DMS53 treated with DMSO at 0.1 percent for 48 hours (cell line): ENCODE data around the gene DAPK2.

ENCODE experiments used
- DNase-seq: peaks from one replicate; lab custom pipeline; 2025; ENCODE audit not compliant: unreplicated experiment; lab: John Stamatoyannopoulos, UW

Gene DAPK2

GRCh38 chr15:63876085-63876662 is 170.1 kb downstream of the DAPK2 start:
- no peak for DNase-seq

GRCh38 chr15:63874616-63875015 is 171.7 kb downstream of the DAPK2 start:
- DNase-seq: no peak

GRCh38 chr15:63872759-63873510 is 173.3 kb downstream of the DAPK2 start:
- no peak for DNase-seq

GRCh38 chr15:63870487-63871209 is 175.6 kb downstream of the DAPK2 start:
- no peak for DNase-seq

- DNase-seq: no peak
Measured at GRCh38 chr15:63870043-63870394, 176.3 kb downstream of the DAPK2 start.

- DNase-seq: no peak
Measured at GRCh38 chr15:63869371-63870042, 176.8 kb downstream of the DAPK2 start.

- DNase-seq: no peak
Measured at GRCh38 chr15:63864186-63864585, 182.1 kb downstream of the DAPK2 start.

GRCh38 chr15:63861946-63862517 is 184.3 kb downstream of the DAPK2 start:
- DNase-seq: no peak

GRCh38 chr15:63860555-63860954 is 185.7 kb downstream of the DAPK2 start:
- no peak for DNase-seq

GRCh38 chr15:63860155-63860554 is 186.1 kb downstream of the DAPK2 start:
- DNase-seq: no peak

- no peak for DNase-seq
Measured at GRCh38 chr15:63858881-63859280, 187.4 kb downstream of the DAPK2 start.

GRCh38 chr15:63858448-63858847 is 187.8 kb downstream of the DAPK2 start:
- DNase-seq: no peak

- no peak for DNase-seq
Measured at GRCh38 chr15:63857461-63857856, 188.8 kb downstream of the DAPK2 start.
